Mesendoderm (in vitro differentiated cells): ENCODE data around the gene SRCIN1.
"Not testable (repeated sequence)": the region's sequence is repeated elsewhere in the genome, so short reads cannot be mapped to it uniquely, and the experiment has no call there.

Experiments
- DNase-seq: peaks from one replicate; pipeline ENCODE4 v3.0.0; 2013
- H2AK5ac ChIP-seq: 2 replicates; pipeline ENCODE4 v1.6.1; 2013; ENCODE audit warnings: low read length, inconsistent platforms
- H2BK120ac ChIP-seq: 2 replicates; pipeline ENCODE4 v1.6.1; 2013; ENCODE audit warnings: low read depth, mild to moderate bottlenecking, low read length, moderate library complexity, mixed read lengths
- H2BK15ac ChIP-seq: replicated peaks from 2 replicates; pipeline ENCODE4 v1.6.1; 2013; ENCODE audit warnings: low read depth, mild to moderate bottlenecking, moderate library complexity
- H2BK5ac ChIP-seq: 2 replicates; pipeline ENCODE4 v1.6.1; 2013; ENCODE audit warnings: low read length, inconsistent platforms
- H3K18ac ChIP-seq: 2 replicates; pipeline ENCODE4 v1.6.1; 2013; ENCODE audit warnings: mild to moderate bottlenecking, low read length, mixed read lengths
- H3K23ac ChIP-seq: one replicate; pipeline ENCODE4 v1.6.1; 2013; ENCODE audit warnings: low read length
- H3K27ac ChIP-seq: 2 replicates; pipeline ENCODE4 v1.5.1; 2013; ENCODE audit warnings: low read depth, mild to moderate bottlenecking, inconsistent platforms, low read length, moderate library complexity
- H3K27me3 ChIP-seq: 2 replicates; pipeline ENCODE4 v1.6.1; 2013; ENCODE audit warnings: low read length, control low read depth, mild to moderate bottlenecking, inconsistent platforms; ENCODE audit not compliant: insufficient read depth, poor library complexity
- H3K36me3 ChIP-seq: 2 replicates; pipeline ENCODE4 v1.6.1; 2013; ENCODE audit warnings: low read length, inconsistent platforms; ENCODE audit not compliant: control insufficient read depth, insufficient read depth
- H3K4ac ChIP-seq: one replicate; pipeline ENCODE4 v1.6.1; 2013; ENCODE audit warnings: low read depth, mild to moderate bottlenecking, low read length, moderate library complexity
- H3K4me1 ChIP-seq: 2 replicates; pipeline ENCODE4 v1.6.1; 2013; ENCODE audit warnings: low read depth, low read length, inconsistent platforms; ENCODE audit not compliant: control insufficient read depth
- H3K4me2 ChIP-seq: 2 replicates; pipeline ENCODE4 v1.6.1; 2013; ENCODE audit warnings: low read length
- H3K4me3 ChIP-seq: 2 replicates; pipeline ENCODE4 v1.5.1; 2013; ENCODE audit warnings: mild to moderate bottlenecking, low read length
- H3K56ac ChIP-seq: one replicate; pipeline ENCODE4 v1.6.1; 2013; ENCODE audit warnings: low read length
- H3K79me1 ChIP-seq: 2 replicates; pipeline ENCODE4 v1.6.1; 2013; ENCODE audit warnings: low read length, inconsistent platforms
- H3K79me2 ChIP-seq: 2 replicates; pipeline ENCODE4 v1.6.1; 2013; ENCODE audit warnings: mild to moderate bottlenecking, low read length; ENCODE audit not compliant: control insufficient read depth, insufficient read depth
- H3K9ac ChIP-seq: 2 replicates; pipeline ENCODE4 v1.6.1; 2013; ENCODE audit warnings: low read length, inconsistent platforms
- H4K5ac ChIP-seq: one replicate; pipeline ENCODE4 v1.6.1; 2013; ENCODE audit warnings: low read length
- H4K8ac ChIP-seq: one replicate; pipeline ENCODE4 v1.6.1; 2013; ENCODE audit warnings: low read depth, mild to moderate bottlenecking, control low read depth, low read length, moderate library complexity
- WGBS: extraction: QIAGEN DNeasy Blood & Tissue Kit; methylation state at CpG from one replicate; pipeline ENCODE4 v1.1.7; 2013; ENCODE audit warnings: low lambda C conversion rate, missing lambda C conversion rate; ENCODE audit not compliant: insufficient coverage; ENCODE audit errors: extremely low coverage; 5-methylcytosine and 5-hydroxymethylcytosine counted together

SRCIN1 gene

DNA sequence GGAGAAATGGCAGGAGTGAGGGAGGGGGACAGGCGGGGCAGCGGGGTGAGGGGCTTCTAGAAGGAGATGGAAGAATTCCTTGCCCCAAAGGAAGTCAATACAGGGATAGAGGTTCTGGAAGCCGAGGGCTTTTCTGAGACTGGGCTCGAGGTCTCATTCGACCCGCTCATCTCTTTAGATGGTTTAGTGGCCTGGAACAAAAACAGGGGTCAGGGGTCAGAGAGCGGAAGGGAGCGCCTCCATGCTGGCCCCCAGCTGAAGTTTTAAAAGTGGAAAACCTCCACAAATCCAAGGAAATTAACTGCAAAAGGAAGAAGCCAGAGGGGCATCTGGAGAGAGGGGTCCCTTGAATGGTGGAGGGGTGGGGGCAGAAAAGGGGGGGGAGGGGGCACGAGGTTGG is 72.5 kb downstream of the SRCIN1 start:
- H3K4me3 ChIP-seq: no peak overlapping the region
- no peaks in the 10 kb centered on the region for H3K79me1 ChIP-seq
- no peak overlapping the region for H3K9ac ChIP-seq
- no peak overlapping the region for H3K27ac ChIP-seq
- no peak overlapping the region for H2BK5ac ChIP-seq
- no peak overlapping the region for H2BK120ac ChIP-seq
- no peak overlapping the region for H2AK5ac ChIP-seq
- DNase-seq: no peak
- no peak overlapping the region for H4K5ac ChIP-seq
- no peak overlapping the region for H3K56ac ChIP-seq
- no peaks in the 10 kb centered on the region for H3K4me1 ChIP-seq
- no peaks in the 10 kb centered on the region for H3K36me3 ChIP-seq
- no peak overlapping the region for H2BK15ac ChIP-seq
- no peak overlapping the region for H3K4me2 ChIP-seq
- no CpG with 5 or more reads among the region's 9 CpGs for WGBS
- H4K8ac ChIP-seq: no peak overlapping the region
- H3K79me2 ChIP-seq: no peaks in the 10 kb centered on the region
- no peak overlapping the region for H3K18ac ChIP-seq
- H3K27me3 ChIP-seq: no peaks in the 10 kb centered on the region
- no peak overlapping the region for H3K23ac ChIP-seq
- no peak overlapping the region for H3K4ac ChIP-seq

DNA sequence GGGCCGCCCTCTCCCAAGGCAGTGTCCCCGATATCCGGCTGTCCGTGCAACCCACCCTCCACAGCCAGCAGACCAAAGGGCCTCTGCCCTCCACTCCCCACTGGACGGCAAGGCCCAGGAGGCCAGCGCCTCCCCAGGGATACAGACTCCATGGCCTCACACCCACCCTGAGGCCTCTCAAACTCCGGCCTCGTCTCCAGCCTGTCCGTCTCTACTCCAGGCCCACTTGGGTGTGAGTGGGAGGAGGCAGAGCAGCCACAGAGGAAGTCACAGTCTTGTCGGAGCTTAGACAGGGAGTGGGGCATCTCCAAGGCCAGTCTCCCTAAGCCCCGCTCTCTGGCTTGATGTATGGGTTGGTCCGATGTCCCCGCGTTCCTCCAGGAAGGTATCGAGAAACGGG is 73.3 kb downstream of the SRCIN1 start:
- no peak overlapping the region for H2BK120ac ChIP-seq
- no peaks in the 10 kb centered on the region for H3K79me1 ChIP-seq
- no peak overlapping the region for H3K9ac ChIP-seq
- no peak overlapping the region for H4K5ac ChIP-seq
- no peak overlapping the region for H3K27ac ChIP-seq
- no peak overlapping the region for H2AK5ac ChIP-seq
- peak overlapping the region; percentile 5 for H3K56ac ChIP-seq
- H3K4me1 ChIP-seq: no peaks in the 10 kb centered on the region
- H3K27me3 ChIP-seq: no peaks in the 10 kb centered on the region
- H3K79me2 ChIP-seq: no peaks in the 10 kb centered on the region
- no peak overlapping the region for H2BK15ac ChIP-seq
- H3K4ac ChIP-seq: no peak overlapping the region
- no peak for DNase-seq
- no peak overlapping the region for H3K4me3 ChIP-seq
- no peak overlapping the region for H2BK5ac ChIP-seq
- H3K36me3 ChIP-seq: no peaks in the 10 kb centered on the region
- H3K18ac ChIP-seq: no peak overlapping the region
- no peak overlapping the region for H4K8ac ChIP-seq
- H3K23ac ChIP-seq: no peak overlapping the region
- no peak overlapping the region for H3K4me2 ChIP-seq
- no CpG with 5 or more reads among the region's 16 CpGs for WGBS

DNA sequence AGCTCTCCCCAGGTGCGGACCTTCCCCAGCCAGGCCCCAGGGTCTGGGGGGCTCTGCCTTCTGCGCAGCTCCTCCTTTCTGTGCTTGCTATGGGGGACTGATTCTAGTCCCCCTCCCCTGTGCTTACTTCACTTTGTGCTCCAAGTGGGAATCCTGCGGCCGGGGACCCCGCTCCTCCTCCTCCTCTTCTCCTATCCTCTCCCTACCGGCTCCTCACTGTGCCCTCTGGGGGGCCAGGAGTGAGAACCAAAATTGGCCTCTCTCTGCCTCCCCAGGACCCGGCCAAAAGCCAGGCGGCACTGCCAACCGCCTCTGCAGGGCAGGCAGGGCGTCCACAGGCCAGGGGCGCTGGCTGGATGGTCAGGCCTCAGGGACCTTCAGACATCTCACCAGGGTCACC is 74.0 kb downstream of the SRCIN1 start:
- not testable (repeated sequence) for H2BK5ac ChIP-seq, H2BK120ac ChIP-seq, H3K56ac ChIP-seq, H2AK5ac ChIP-seq, H3K27ac ChIP-seq, H3K4ac ChIP-seq, H3K9ac ChIP-seq, H4K8ac ChIP-seq, H3K79me1 ChIP-seq, H4K5ac ChIP-seq, H2BK15ac ChIP-seq, H3K79me2 ChIP-seq, H3K23ac ChIP-seq, DNase-seq, H3K4me1 ChIP-seq, H3K4me2 ChIP-seq, H3K27me3 ChIP-seq, H3K4me3 ChIP-seq, H3K18ac ChIP-seq, H3K36me3 ChIP-seq
- WGBS: no CpG with 5 or more reads among the region's 11 CpGs

GRCh38 chr17:38530856-38531255 is 74.9 kb downstream of the SRCIN1 start:
- not testable (repeated sequence) for H2BK15ac ChIP-seq, H3K79me2 ChIP-seq, H3K4me2 ChIP-seq, H4K8ac ChIP-seq, H3K27ac ChIP-seq, H2BK5ac ChIP-seq, H3K79me1 ChIP-seq, H4K5ac ChIP-seq, H3K23ac ChIP-seq, H3K27me3 ChIP-seq, H3K9ac ChIP-seq, H3K18ac ChIP-seq, H3K36me3 ChIP-seq, H2BK120ac ChIP-seq, H2AK5ac ChIP-seq, DNase-seq, H3K4ac ChIP-seq, H3K56ac ChIP-seq, H3K4me1 ChIP-seq, H3K4me3 ChIP-seq
- WGBS: no CpG with 5 or more reads among the region's 11 CpGs

DNA sequence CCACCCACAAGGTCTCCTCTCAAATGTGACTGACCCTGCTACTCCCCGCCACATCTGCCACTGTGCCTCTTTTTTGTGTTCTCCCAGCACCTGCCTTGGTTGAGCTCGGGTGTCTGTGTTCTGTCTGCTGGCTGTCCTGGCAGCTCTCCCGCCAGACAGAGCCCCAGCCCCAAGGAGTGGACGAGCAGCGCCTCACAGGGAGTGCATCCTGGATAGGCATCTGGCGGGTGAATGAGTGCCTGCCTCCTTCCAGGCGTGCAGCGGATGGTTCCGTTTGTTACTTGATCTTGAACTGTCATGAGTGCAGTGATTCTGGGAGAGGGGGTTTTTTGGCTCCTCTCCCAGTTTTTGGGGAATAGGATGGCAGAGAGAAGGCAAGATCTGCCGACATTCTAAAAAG is 77.6 kb downstream of the SRCIN1 start:
- not testable (repeated sequence) for H2BK120ac ChIP-seq, H3K4me1 ChIP-seq, H3K36me3 ChIP-seq, H3K27ac ChIP-seq, H3K4ac ChIP-seq, H3K9ac ChIP-seq, H3K23ac ChIP-seq, H2AK5ac ChIP-seq, H3K4me3 ChIP-seq, DNase-seq, H3K56ac ChIP-seq, H2BK5ac ChIP-seq, H3K27me3 ChIP-seq, H3K79me2 ChIP-seq, H2BK15ac ChIP-seq, H4K8ac ChIP-seq, H3K18ac ChIP-seq, H4K5ac ChIP-seq, H3K4me2 ChIP-seq, H3K79me1 ChIP-seq
- no CpG with 5 or more reads among the region's 10 CpGs for WGBS

GRCh38 chr17:38526526-38526925 is 79.2 kb downstream of the SRCIN1 start:
- H3K56ac ChIP-seq, H3K23ac ChIP-seq, H2AK5ac ChIP-seq, H3K27ac ChIP-seq, H3K79me2 ChIP-seq, H4K8ac ChIP-seq, H3K36me3 ChIP-seq, H3K4me1 ChIP-seq, H2BK5ac ChIP-seq, H3K27me3 ChIP-seq, DNase-seq, H3K4me3 ChIP-seq, H3K9ac ChIP-seq, H3K4me2 ChIP-seq, H2BK120ac ChIP-seq, H3K18ac ChIP-seq, H3K4ac ChIP-seq, H3K79me1 ChIP-seq, H4K5ac ChIP-seq, H2BK15ac ChIP-seq: not testable (repeated sequence)
- no CpG with 5 or more reads among the region's 8 CpGs for WGBS
